ENCODE results near the gene PIGQ.

The PIGQ gene

GRCh38 chr16:534856-535445 lies 34.8 kb upstream of the PIGQ start:
- Histone ChIP-seq H3K4me1 (ENCODE audit: control insufficient read depth, insufficient read depth, low read length) (peaks cover 3% of the 10 kb centered on the region; the same call in 1 of the 2 replicates), H3K4me3 (ENCODE audit: low read length) (no peak overlapping the region), H3K9me3 (ENCODE audit: control insufficient read depth, insufficient read depth, low read length) (no peaks in the 10 kb centered on the region), H3K27ac (ENCODE audit: low read length) (no peak overlapping the region), H3K27me3 (ENCODE audit: control insufficient read depth, insufficient read depth, low read length) (no peaks in the 10 kb centered on the region), H3K36me3 (ENCODE audit: control insufficient read depth, insufficient read depth, low read length) (peaks cover 6% of the 10 kb centered on the region; the same call in 1 of the 2 replicates)
- WGBS (ENCODE audit: insufficient coverage, insufficient read length) = no CpG with 5 or more reads among the region's 27 CpGs
- no peak for DNase-seq (ENCODE audit: low read depth, low spot score)

DNA sequence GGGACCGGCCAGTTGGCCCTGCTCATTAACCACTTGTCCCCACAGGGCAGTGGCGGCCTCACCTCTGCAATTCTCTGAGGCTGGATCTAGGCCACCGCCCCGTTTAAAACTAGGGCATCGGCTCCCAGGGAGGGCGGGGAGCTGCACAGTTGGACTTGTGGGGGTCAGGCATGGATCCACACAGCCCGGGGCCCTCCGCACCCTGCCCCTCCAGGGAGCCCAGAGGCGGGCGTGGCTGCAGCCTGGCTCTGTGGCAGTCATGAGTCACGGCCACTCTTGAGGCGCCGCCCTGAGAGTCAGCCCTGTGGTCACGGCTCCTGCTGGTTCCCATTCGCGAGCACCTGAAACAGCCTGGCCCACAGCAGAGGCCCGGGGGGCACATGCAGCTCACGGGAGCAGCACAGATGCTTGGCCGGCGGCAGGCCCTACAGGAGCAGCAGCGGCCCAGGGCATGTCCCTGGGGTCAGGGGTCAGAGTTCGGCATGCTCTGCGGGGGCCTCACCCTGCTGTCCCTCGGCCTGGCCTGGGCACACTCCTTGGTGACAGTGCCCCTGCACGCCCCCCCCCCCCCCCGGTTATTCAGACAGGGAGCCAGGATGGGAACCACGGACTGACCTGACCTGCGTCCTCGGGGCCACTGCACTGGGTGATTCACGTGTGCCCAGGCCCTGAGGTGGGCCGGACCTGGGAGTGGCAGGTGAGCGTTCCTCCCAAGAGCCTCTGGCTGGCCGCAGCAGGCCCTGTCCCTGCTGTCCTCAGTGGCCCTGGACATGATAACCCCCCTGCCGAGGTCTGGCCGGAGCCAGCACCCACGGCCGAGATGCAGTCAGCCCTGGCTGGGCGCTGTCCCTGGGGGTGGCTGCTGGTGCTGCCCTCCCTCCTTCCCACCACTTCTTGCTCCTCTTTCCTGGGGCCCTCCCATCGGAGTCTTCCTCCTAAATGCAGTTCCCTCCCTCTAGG lies 34.0 kb upstream of the PIGQ start:
- no peak for DNase-seq (ENCODE audit: low read depth, low spot score)
- H3K27ac ChIP-seq (ENCODE audit: low read length) = no peak overlapping the region
- no peaks in the 10 kb centered on the region; the same call in 1 of the 2 replicates for H3K36me3 ChIP-seq (ENCODE audit: control insufficient read depth, insufficient read depth, low read length)
- no CpG with 5 or more reads among the region's 39 CpGs for WGBS (ENCODE audit: insufficient coverage, insufficient read length)
- H3K27me3 ChIP-seq (ENCODE audit: control insufficient read depth, insufficient read depth, low read length) = no peaks in the 10 kb centered on the region
- no peaks in the 10 kb centered on the region for H3K9me3 ChIP-seq (ENCODE audit: control insufficient read depth, insufficient read depth, low read length)
- H3K4me3 ChIP-seq (ENCODE audit: low read length) = no peak overlapping the region
- peaks cover 3% of the 10 kb centered on the region; the same call in 1 of the 2 replicates for H3K4me1 ChIP-seq (ENCODE audit: control insufficient read depth, insufficient read depth, low read length)

- H3K27ac ChIP-seq (ENCODE audit: low read length) = no peak overlapping the region
- no peak overlapping the region for H3K4me3 ChIP-seq (ENCODE audit: low read length)
- DNase-seq (ENCODE audit: low read depth, low spot score) = no peak
- H3K4me1 ChIP-seq (ENCODE audit: control insufficient read depth, insufficient read depth, low read length) = peaks cover 3% of the 10 kb centered on the region; the same call in 1 of the 2 replicates
- WGBS (ENCODE audit: insufficient coverage, insufficient read length) = no CpG with 5 or more reads among the region's 17 CpGs
- no peaks in the 10 kb centered on the region for H3K27me3 ChIP-seq (ENCODE audit: control insufficient read depth, insufficient read depth, low read length)
- no peaks in the 10 kb centered on the region; the same call in 1 of the 2 replicates for H3K36me3 ChIP-seq (ENCODE audit: control insufficient read depth, insufficient read depth, low read length)
- no peaks in the 10 kb centered on the region for H3K9me3 ChIP-seq (ENCODE audit: control insufficient read depth, insufficient read depth, low read length)
Observed at GRCh38 chr16:536746-537145, 33.0 kb upstream of the PIGQ start.

DNA sequence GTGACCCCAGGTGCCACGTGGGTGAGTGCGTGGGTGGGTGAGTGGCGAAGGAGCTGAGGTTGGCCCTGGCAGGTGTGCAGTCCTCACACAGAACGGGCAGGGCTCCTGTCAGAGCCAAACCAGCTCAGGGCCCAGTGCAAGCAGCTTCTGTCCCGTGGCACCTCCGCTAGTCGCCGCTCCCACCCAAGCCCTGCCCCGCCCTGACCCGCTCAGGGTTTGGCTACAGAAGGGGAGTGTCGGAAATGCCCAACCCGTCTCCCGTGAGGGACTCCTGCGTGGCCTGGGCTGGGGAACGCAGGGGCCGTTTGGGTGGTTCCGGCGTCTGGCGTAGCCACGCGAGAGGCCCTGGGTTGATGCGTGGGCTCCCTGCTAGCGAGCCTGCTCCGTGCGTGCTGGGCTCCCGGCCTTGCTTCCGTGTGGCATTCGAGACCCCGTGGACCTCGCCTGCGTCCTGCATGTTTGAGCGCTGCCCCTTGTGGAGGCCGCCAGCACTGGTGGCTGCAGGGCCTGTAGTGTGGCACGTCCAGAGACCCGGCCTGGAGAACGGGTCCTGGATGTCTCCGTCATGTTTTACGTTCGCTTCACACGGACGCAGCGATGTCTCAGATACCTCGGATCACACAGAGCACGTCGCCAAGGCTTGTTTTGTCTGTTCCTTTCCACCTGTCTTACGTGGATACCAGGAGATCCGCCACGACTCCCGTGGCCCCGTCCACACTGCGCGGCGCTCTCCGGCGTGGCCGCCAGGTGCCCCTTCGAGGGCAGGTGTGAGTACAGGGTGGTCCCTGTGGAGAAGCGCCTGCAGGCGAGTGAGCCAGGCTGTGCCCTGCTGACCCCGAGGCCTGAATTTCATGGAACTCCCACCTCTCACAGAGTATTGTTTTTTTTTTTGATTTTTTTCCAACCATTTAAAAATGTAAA lies 32.1 kb upstream of the PIGQ start:
- Histone ChIP-seq H3K36me3 (ENCODE audit: control insufficient read depth, insufficient read depth, low read length) (no peaks in the 10 kb centered on the region; the same call in 1 of the 2 replicates), H3K4me1 (ENCODE audit: control insufficient read depth, insufficient read depth, low read length) (peaks cover 3% of the 10 kb centered on the region; the same call in 1 of the 2 replicates), H3K4me3 (ENCODE audit: low read length) (no peak overlapping the region), H3K27me3 (ENCODE audit: control insufficient read depth, insufficient read depth, low read length) (no peaks in the 10 kb centered on the region), H3K9me3 (ENCODE audit: control insufficient read depth, insufficient read depth, low read length) (no peaks in the 10 kb centered on the region), H3K27ac (ENCODE audit: low read length) (no peak overlapping the region)
- no peak for DNase-seq (ENCODE audit: low read depth, low spot score)
- no CpG with 5 or more reads among the region's 60 CpGs for WGBS (ENCODE audit: insufficient coverage, insufficient read length)

DNA sequence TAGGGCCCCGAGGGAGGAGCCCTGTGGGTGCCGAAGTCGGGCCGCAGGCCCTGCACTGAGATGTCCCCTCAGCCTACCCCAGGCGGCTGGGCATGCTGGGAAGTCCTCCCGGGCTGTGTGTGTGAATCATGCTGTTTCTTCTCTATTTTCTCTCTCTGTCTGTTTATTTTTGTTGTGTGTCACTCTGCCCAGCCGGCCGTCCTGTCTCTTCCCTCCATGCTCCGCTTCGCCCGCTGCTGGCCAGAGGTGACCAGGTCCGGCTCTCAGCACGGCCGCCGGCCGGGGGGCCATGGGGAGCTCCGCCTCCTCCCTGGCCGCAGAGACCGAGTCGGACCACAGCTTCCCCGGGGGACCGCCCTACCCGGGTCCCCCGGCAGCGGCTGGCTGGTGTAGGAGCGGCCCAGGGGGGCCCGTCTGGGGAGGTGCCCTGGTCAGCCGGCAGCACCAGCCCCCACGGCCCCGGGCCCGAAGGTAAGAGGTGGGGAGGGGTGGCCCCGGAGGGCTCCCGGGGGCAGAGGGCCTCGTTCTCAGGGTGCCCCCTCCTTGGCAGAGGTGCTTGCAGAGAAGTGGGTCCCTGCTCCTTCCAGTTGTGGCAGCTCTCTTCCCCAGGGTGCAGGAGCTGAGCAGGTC lies 29.8 kb upstream of the PIGQ start:
- no CpG with 5 or more reads among the region's 34 CpGs for WGBS (ENCODE audit: insufficient coverage, insufficient read length)
- H3K4me3 ChIP-seq (ENCODE audit: low read length) = no peak overlapping the region
- no peaks in the 10 kb centered on the region; the same call in 1 of the 2 replicates for H3K36me3 ChIP-seq (ENCODE audit: control insufficient read depth, insufficient read depth, low read length)
- DNase-seq (ENCODE audit: low read depth, low spot score) = no peak
- H3K9me3 ChIP-seq (ENCODE audit: control insufficient read depth, insufficient read depth, low read length) = no peaks in the 10 kb centered on the region
- no peak overlapping the region for H3K27ac ChIP-seq (ENCODE audit: low read length)
- H3K27me3 ChIP-seq (ENCODE audit: control insufficient read depth, insufficient read depth, low read length) = no peaks in the 10 kb centered on the region
- no peaks in the 10 kb centered on the region for H3K4me1 ChIP-seq (ENCODE audit: control insufficient read depth, insufficient read depth, low read length)

DNA sequence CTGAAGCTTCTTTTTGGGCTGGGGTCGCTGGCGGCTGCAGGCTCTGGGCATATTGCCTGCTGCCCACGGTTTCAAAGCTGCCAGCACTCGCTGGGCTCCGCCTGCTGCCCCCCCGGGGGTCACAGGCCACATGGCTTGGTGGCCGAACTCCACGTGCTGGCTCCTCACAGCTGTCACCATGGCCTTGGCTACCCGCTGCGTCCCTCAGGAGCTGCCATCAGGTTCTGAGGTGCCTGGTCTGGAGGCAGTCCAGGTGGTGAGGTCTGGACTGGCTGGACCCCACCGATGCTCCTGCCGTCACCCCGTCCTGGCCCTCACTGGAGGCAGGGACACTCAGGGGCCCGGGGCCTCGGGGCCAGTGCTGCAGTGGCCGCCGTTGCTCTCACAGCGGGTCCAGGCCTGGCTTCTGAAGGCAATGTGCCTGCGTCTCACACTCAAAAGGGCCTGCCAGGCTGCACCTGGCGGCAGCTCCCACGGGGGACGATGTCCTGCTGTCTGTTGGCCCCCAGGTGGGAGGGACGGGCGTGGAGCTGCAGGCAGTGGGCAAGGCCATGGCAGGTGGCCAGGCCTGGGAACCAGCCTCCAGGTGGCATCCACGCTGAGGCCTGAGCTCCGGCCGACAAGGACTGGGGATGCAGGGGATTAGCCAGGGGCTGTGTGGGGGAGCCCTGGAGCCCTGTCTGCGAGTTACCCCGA lies 29.0 kb upstream of the PIGQ start:
- no peak for DNase-seq (ENCODE audit: low read depth, low spot score)
- no peak overlapping the region for H3K4me3 ChIP-seq (ENCODE audit: low read length)
- no peak overlapping the region for H3K27ac ChIP-seq (ENCODE audit: low read length)
- H3K36me3 ChIP-seq (ENCODE audit: control insufficient read depth, insufficient read depth, low read length) = no peaks in the 10 kb centered on the region; the same call in 1 of the 2 replicates
- no peaks in the 10 kb centered on the region for H3K9me3 ChIP-seq (ENCODE audit: control insufficient read depth, insufficient read depth, low read length)
- H3K27me3 ChIP-seq (ENCODE audit: control insufficient read depth, insufficient read depth, low read length) = no peaks in the 10 kb centered on the region
- no CpG with 5 or more reads among the region's 29 CpGs for WGBS (ENCODE audit: insufficient coverage, insufficient read length)
- no peaks in the 10 kb centered on the region for H3K4me1 ChIP-seq (ENCODE audit: control insufficient read depth, insufficient read depth, low read length)

GRCh38 chr16:543301-544164 lies 26.2 kb upstream of the PIGQ start:
- no peak for DNase-seq (ENCODE audit: low read depth, low spot score)
- Histone ChIP-seq H3K4me1 (ENCODE audit: control insufficient read depth, insufficient read depth, low read length) (no peaks in the 10 kb centered on the region), H3K27me3 (ENCODE audit: control insufficient read depth, insufficient read depth, low read length) (no peaks in the 10 kb centered on the region), H3K9me3 (ENCODE audit: control insufficient read depth, insufficient read depth, low read length) (no peaks in the 10 kb centered on the region), H3K4me3 (ENCODE audit: low read length) (no peak overlapping the region), H3K36me3 (ENCODE audit: control insufficient read depth, insufficient read depth, low read length) (peaks cover 4% of the 10 kb centered on the region; the same call in 1 of the 2 replicates), H3K27ac (ENCODE audit: low read length) (no peak overlapping the region)
- no CpG with 5 or more reads among the region's 51 CpGs for WGBS (ENCODE audit: insufficient coverage, insufficient read length)

- H3K27me3 ChIP-seq (ENCODE audit: control insufficient read depth, insufficient read depth, low read length) = no peaks in the 10 kb centered on the region
- H3K27ac ChIP-seq (ENCODE audit: low read length) = no peak overlapping the region
- H3K4me3 ChIP-seq (ENCODE audit: low read length) = no peak overlapping the region
- no CpG with 5 or more reads among the region's 46 CpGs for WGBS (ENCODE audit: insufficient coverage, insufficient read length)
- peaks cover 9% of the 10 kb centered on the region; the same call in 1 of the 2 replicates for H3K36me3 ChIP-seq (ENCODE audit: control insufficient read depth, insufficient read depth, low read length)
- no peaks in the 10 kb centered on the region for H3K9me3 ChIP-seq (ENCODE audit: control insufficient read depth, insufficient read depth, low read length)
- no peaks in the 10 kb centered on the region; the same call in 1 of the 2 replicates for H3K4me1 ChIP-seq (ENCODE audit: control insufficient read depth, insufficient read depth, low read length)
- DNase-seq (ENCODE audit: low read depth, low spot score) = no peak
Observed at GRCh38 chr16:544517-544916, 25.3 kb upstream of the PIGQ start.

Measured in iPS DF 6.9 (cell line).